Aorta (tissue), 5 donors: ENCODE measurements around the gene BTRC. TPM values are rescaled to one million over a fixed set of nuclear protein-coding genes. Genes with fewer than 3 reads are reported as not detected.

ENCODE experiments used
- ATAC-seq: fragments of 200-7000 bp; cut with Tn5 transposase; one replicate; pipeline ENCODE4 v1.9.1; 2022; ENCODE audit warnings: moderate library complexity; ENCODE audit not compliant: low FRiP score
- DNase-seq, 2 donors: peaks; one replicate each; pipeline ENCODE4 v3.0.0-alpha.2; 2020
- H3K27ac ChIP-seq, 2 donors: one replicate each; pipeline ENCODE4 v1.5.1; 2013; ENCODE audit warnings: low read length in 2 of 2, mild to moderate bottlenecking in 2 of 2, moderate library complexity in 2 of 2, control low read depth in 1 of 2, inconsistent platforms in 1 of 2, low read depth in 1 of 2
- H3K27me3 ChIP-seq, 2 donors: one replicate each; pipeline ENCODE4 v1.6.1; 2013; ENCODE audit warnings: control low read depth in 1 of 2, low read length in 1 of 2, mild to moderate bottlenecking in 1 of 2, moderate library complexity in 1 of 2; ENCODE audit not compliant: insufficient read depth in 2 of 2, control insufficient read depth in 1 of 2
- H3K36me3 ChIP-seq, 2 donors: one replicate each; pipeline ENCODE4 v1.6.1; 2013; ENCODE audit warnings: control low read depth in 1 of 2, low read length in 1 of 2, mild to moderate bottlenecking in 1 of 2; ENCODE audit not compliant: insufficient read depth in 2 of 2, control insufficient read depth in 1 of 2
- H3K4me1 ChIP-seq, 2 donors: one replicate each; pipeline ENCODE4 v1.6.1; 2013; ENCODE audit warnings: low read length in 2 of 2, control low read depth in 1 of 2, mild to moderate bottlenecking in 1 of 2, moderate library complexity in 1 of 2; ENCODE audit not compliant: insufficient read depth in 2 of 2, control insufficient read depth in 1 of 2
- H3K4me3 ChIP-seq, 2 donors: one replicate each; pipeline ENCODE4 v1.5.1; 2013; ENCODE audit warnings: low read length in 2 of 2, control low read depth in 1 of 2, mild to moderate bottlenecking in 1 of 2
- H3K9me3 ChIP-seq: one replicate; pipeline ENCODE4 v1.6.1; 2013; ENCODE audit warnings: mild to moderate bottlenecking, low read length; ENCODE audit not compliant: control insufficient read depth
- WGBS, 2 donors: extraction: QIAGEN DNeasy Blood & Tissue Kit; methylation state at CpG; one replicate each; pipeline ENCODE4 v1.1.7; 2013; 5-methylcytosine and 5-hydroxymethylcytosine counted together
- intact Hi-C, 2 donors: fragments of 100-400 bp; cut with DNase I; formaldehyde crosslinking; loops; one replicate each; pipeline versions ENCODE4 v1.14.2 to v1.15.0; 2022
- polyA plus RNA-seq, 2 donors: library from polyadenylated mRNA; stranded (reverse); fragments of 200-250 nt; gene quantifications; one replicate each; pipeline ENCODE4 v1.2.3, GENCODE V29; 2013
- total RNA-seq, 2 donors: library from RNA; stranded (reverse); fragmentation: NEBNext Ultra II Directional; extraction: Animal tissue kit (Norgen Biotek cat#: 25700); gene quantifications; one replicate each; pipeline ENCODE4 v1.2.1, GENCODE V29; 2021
- donor health status: healthy with polysubstance abuse.
- donor health status: Bipolar disorder and iron deficiency.
- donor health status: DM: no; HTN: no; CAD: no.
- donor health status: DM: no; HTN: no; CAD: no.
- donor health status: DM: yes; HTN: yes; CAD: no.

The BTRC gene
- total and polyA plus RNA-seq, 4 donors: 4.4 to 21.0 (median 10.8) TPM

DNA sequence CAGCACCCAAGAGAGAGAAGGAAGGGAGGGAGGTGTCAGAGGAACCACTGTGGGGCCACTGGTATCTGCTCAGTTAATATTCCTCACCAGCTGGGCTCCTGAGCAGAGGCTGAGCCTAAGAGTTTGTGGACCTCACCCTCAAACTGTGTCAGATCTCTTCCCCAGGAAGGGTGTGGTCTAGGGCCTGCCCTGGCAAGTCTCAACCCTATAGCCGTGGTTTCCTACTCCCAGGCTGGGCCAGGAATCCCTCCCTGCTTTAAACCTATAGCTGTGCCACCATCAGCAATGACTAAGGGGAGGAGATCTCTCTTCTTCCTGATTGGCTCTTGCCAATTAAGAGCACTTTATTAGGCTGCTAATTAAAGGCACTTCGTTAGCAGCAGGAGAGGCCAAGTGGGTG is 204.2 kb downstream of the BTRC start:
- peaks cover 0 to 8% of the 10 kb centered on the region in 2 donors for H3K36me3 ChIP-seq
- no peaks in the 10 kb centered on the region for H3K27me3 ChIP-seq
- no peaks in the 10 kb centered on the region for H3K9me3 ChIP-seq
- no peak for ATAC-seq
- H3K4me1 ChIP-seq: no peaks in the 10 kb centered on the region
- DNase-seq: no peak
- 76 to 79% methylated on average over 2 of the region's 2 CpGs for WGBS, 2 donors
- intact Hi-C loops: no loop called here
- no peak overlapping the region for H3K27ac ChIP-seq
- H3K4me3 ChIP-seq: no peak overlapping the region

DNA sequence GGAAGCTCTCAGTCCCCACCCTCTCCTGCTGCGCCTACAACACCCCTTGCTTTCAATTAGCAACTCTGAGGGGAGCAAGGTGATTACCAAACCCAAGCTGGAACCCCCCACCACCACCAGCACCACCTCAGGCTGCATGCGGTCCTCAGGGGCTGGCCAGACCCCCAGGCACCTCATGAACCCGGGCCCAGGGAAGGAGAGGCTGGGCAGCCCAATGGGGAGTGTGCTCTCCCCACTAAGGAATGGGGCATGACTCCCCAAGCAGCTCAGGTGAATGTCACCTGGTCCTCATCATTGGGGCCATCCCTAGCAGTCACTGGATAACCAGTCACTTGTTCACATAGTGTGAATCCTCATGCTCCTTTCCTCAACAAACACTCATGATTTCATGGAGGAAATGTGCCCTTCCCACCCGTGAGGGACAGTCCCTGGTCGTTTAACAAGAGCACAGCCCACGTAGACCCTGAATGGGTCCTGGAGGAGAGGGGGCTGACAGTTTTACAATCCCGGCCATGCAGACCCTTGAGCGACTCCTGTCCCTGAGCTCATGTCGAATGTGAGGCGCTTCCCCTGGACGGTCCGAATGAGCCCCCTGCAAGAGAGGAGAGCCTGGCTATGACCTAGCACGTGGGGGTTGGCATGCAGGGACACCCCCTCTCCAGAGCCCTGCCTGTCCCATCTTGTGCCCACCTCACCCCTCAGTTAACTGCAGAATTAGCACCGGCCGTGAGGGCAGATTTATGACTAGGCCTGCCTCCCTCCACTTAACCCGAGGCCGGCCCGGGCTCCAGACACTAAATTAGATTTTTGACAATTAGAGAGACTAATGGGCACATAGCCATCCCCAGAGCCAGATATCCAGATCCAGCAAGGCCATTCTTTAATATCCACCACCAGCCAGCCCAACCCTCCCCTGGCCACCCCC is 205.0 kb downstream of the BTRC start:
- H3K9me3 ChIP-seq: no peaks in the 10 kb centered on the region
- H3K27ac ChIP-seq: no peak overlapping the region
- H3K27me3 ChIP-seq: no peaks in the 10 kb centered on the region
- WGBS, 2 donors: 45 to 55% methylated on average over 18 of the region's 18 CpGs
- intact Hi-C loops: no loop called here
- no peaks in the 10 kb centered on the region for H3K4me1 ChIP-seq
- H3K36me3 ChIP-seq: peaks cover 0 to 1% of the 10 kb centered on the region in 2 donors
- DNase-seq (no peak), ATAC-seq (no peak)
- no peak overlapping the region for H3K4me3 ChIP-seq

DNA sequence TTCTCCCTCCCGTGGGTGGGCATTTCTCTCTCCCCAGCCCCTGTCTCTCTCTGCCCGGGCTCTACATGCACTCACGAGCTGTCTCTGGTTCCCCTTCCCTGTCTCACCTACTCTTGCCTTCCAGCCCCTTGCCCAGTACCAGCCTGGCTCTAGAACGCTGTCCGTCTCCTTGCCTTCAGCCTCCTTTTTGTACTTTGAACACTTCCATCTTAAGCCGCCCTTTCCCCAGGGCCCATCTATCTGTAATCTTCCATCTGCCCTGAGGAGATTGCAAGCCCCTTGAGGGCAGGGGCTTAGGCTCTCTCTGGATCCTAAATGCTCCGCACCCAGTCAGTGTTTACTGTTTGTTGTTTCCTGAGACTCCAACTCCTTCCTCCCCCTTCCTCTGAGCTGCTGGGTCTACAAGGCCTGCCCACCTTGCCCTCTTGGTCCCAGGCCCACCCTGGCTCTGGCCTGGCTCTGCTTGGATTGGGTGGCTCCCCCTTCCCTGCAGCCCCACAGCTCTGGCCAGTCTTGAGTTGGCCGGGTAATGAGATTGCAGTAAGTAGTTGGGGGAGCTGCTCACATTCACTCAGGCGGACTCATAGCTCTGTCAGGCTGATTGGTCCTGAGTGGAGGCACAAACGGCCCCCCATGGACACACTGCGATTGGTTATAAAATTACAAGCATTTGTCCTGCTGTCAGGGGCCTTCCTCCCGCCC is 205.8 kb downstream of the BTRC start:
- H3K4me3 ChIP-seq: no peak overlapping the region
- no peak overlapping the region for H3K27ac ChIP-seq
- no peaks in the 10 kb centered on the region for H3K4me1 ChIP-seq
- no peaks in the 10 kb centered on the region for H3K27me3 ChIP-seq
- H3K36me3 ChIP-seq: no peaks in the 10 kb centered on the region
- H3K9me3 ChIP-seq: no peaks in the 10 kb centered on the region
- 64 to 65% methylated on average over 12 of the region's 12 CpGs for WGBS, 2 donors
- intact Hi-C loops: no loop called here
- ATAC-seq (no peak), DNase-seq (no peak)

GRCh38 chr10:101560298-101561067 is 206.5 kb downstream of the BTRC start:
- DNase-seq (peak in 1 of 2 donors; percentile 27), ATAC-seq (no peak)
- H3K4me3 ChIP-seq: no peak overlapping the region
- no peaks in the 10 kb centered on the region for H3K36me3 ChIP-seq
- H3K27me3 ChIP-seq: no peaks in the 10 kb centered on the region
- intact Hi-C loops: no loop called here
- no peak overlapping the region for H3K27ac ChIP-seq
- no peaks in the 10 kb centered on the region for H3K9me3 ChIP-seq
- WGBS, 2 donors: 55 to 57% methylated on average over 2 of the region's 2 CpGs
- no peaks in the 10 kb centered on the region for H3K4me1 ChIP-seq

GRCh38 chr10:101561068-101561915 is 207.3 kb downstream of the BTRC start:
- 75 to 80% methylated on average over 15 of the region's 15 CpGs for WGBS, 2 donors
- Histone ChIP-seq H3K36me3 (no peaks in the 10 kb centered on the region), H3K9me3 (no peaks in the 10 kb centered on the region), H3K4me3 (no peak overlapping the region), H3K27me3 (no peaks in the 10 kb centered on the region), H3K27ac (no peak overlapping the region), H3K4me1 (no peaks in the 10 kb centered on the region)
- ATAC-seq: no peak
- peak in 1 of 2 donors; percentile 27 for DNase-seq
- intact Hi-C loops: no loop called here

- no peaks in the 10 kb centered on the region for H3K27me3 ChIP-seq
- DNase-seq (peak in 1 of 2 donors; percentile 34), ATAC-seq (no peak)
- no peaks in the 10 kb centered on the region for H3K9me3 ChIP-seq
- intact Hi-C loops: no loop called here
- WGBS, 2 donors: 80 to 84% methylated on average over 5 of the region's 5 CpGs
- no peak overlapping the region for H3K27ac ChIP-seq
- H3K4me3 ChIP-seq: no peak overlapping the region
- H3K4me1 ChIP-seq: no peaks in the 10 kb centered on the region
- H3K36me3 ChIP-seq: no peaks in the 10 kb centered on the region
These were observed 208.3 kb downstream of the BTRC start for GRCh38 chr10:101562231-101562630.

DNA sequence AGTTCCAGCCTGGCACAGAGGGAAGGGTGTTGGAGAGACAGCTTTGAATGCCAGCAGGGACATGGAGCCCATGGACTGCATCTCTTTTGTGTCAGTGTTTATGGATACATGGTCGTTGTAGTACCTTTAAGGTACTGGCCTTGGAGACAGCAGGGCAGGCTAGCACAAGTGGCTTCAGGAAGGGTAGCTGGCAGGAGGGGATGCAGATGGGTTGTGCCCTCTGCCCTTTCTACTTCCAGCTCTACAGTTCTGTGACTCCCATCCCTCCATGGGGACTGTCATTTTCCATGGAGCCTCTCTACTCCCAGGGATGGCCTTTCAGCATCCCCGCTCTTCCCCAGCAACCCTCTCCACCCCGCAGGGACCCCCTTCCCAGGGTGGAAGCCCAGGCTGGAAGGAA is 209.0 kb downstream of the BTRC start:
- intact Hi-C loops: no loop called here
- no peaks in the 10 kb centered on the region for H3K27me3 ChIP-seq

GRCh38 chr10:101563497-101564040 is 209.6 kb downstream of the BTRC start:
- no peaks in the 10 kb centered on the region for H3K27me3 ChIP-seq
- WGBS, 2 donors: 60 to 62% methylated on average over 11 of the region's 11 CpGs
- H3K27ac ChIP-seq: no peak overlapping the region
- H3K4me1 ChIP-seq: no peaks in the 10 kb centered on the region
- H3K4me3 ChIP-seq: no peak overlapping the region
- no peaks in the 10 kb centered on the region for H3K9me3 ChIP-seq
- DNase-seq (peak; percentile 32 to 51), ATAC-seq (no peak)
- no peaks in the 10 kb centered on the region for H3K36me3 ChIP-seq
- intact Hi-C loops: no loop called here

More for the DNA sequence above, 209.0 kb downstream of the BTRC start:
- ATAC-seq (no peak), DNase-seq (peak in 1 of 2 donors; percentile 57)
- no peaks in the 10 kb centered on the region for H3K4me1 ChIP-seq
- H3K36me3 ChIP-seq: no peaks in the 10 kb centered on the region
- H3K27ac ChIP-seq: no peak overlapping the region
- no peak overlapping the region for H3K4me3 ChIP-seq
- 64 to 69% methylated on average over 3 of the region's 3 CpGs for WGBS, 2 donors
- H3K9me3 ChIP-seq: no peaks in the 10 kb centered on the region
